ENCODE results near the gene EIF4EBP3. TPM values are rescaled to one million over a fixed set of nuclear protein-coding genes. Genes with fewer than 3 reads are reported as not detected.

Gene EIF4EBP3
- total RNA-seq, 1 experiment from 2014 or later, result 7.7 TPM

- no peak for TF ChIP-seq CTCF (conservative IDR thresholded peaks at IDR 0.05)
- no peaks in the 10 kb centered on the region for H3K4me1 ChIP-seq (ENCODE audit: insufficient read depth, low read length)
- H2BK120ac ChIP-seq (ENCODE audit: low read depth, low read length, poor library complexity, severe bottlenecking), result no peak overlapping the region
- H4K5ac ChIP-seq (ENCODE audit: insufficient read length, low read depth, low read length), result no peak overlapping the region
- H3K27me3 ChIP-seq (ENCODE audit: insufficient read depth, low read length), result no peaks in the 10 kb centered on the region
- H2AK5ac ChIP-seq (ENCODE audit: insufficient read length, low read length), result no peak overlapping the region
- H3K4me2 ChIP-seq (ENCODE audit: insufficient read depth, insufficient read length, low read length), result no peak overlapping the region
- H4K8ac ChIP-seq (replicated peaks; ENCODE audit: insufficient read length, low read depth, low read length), result no peak overlapping the region
- H3K9ac ChIP-seq (ENCODE audit: extremely low read depth, insufficient read length, low read length), result no peak overlapping the region
- H3K79me2 ChIP-seq (ENCODE audit: insufficient read depth, low read length), result no peaks in the 10 kb centered on the region
- H3K79me1 ChIP-seq (ENCODE audit: insufficient read depth, low read depth, low read length, poor library complexity, severe bottlenecking), result no peaks in the 10 kb centered on the region
- Mint-ChIP-seq H3K4me3 (no peak overlapping the region), H3K27me3 (ENCODE audit: low read depth) (peaks cover 9% of the 10 kb centered on the region), H3K36me3 (ENCODE audit: insufficient read depth in 1 of 3, low read depth in 3 of 3) (no peaks in the 10 kb centered on the region), H3K9me3 (peaks cover 3 to 5% of the 10 kb centered on the region in 2 experiments; a peak in 2 of 5 replicates), H3K27ac (no peak overlapping the region), H3K4me1 (no peaks in the 10 kb centered on the region)
- no peak overlapping the region for H2BK12ac ChIP-seq (ENCODE audit: insufficient read length, low read depth, low read length)
- H3K23ac ChIP-seq (ENCODE audit: insufficient read length, low read depth, low read length), result no peak overlapping the region
- H3K18ac ChIP-seq (ENCODE audit: insufficient read length, low read depth, low read length), result no peak overlapping the region
- H4K91ac ChIP-seq (ENCODE audit: insufficient read length, low read depth, low read length), result no peak overlapping the region
- WGBS (ENCODE audit: extremely low coverage, insufficient read length, low lambda C conversion rate), result no CpG with 5 or more reads among the region's 2 CpGs
- no peak overlapping the region for H3K14ac ChIP-seq (ENCODE audit: insufficient read depth, low read length)
- no peaks in the 10 kb centered on the region for H3K9me3 ChIP-seq (ENCODE audit: control insufficient read depth, low read depth, low read length)
- H3K27ac ChIP-seq (ENCODE audit: insufficient read length, low read depth, low read length), result no peak overlapping the region
- no peak overlapping the region for H2AFZ ChIP-seq (ENCODE audit: low read length)
- H3K23me2 ChIP-seq (ENCODE audit: insufficient read length, low read depth, low read length, poor library complexity, severe bottlenecking), result no peaks in the 10 kb centered on the region
- no peak overlapping the region for H2BK5ac ChIP-seq (ENCODE audit: insufficient read length, low read length)
- no peak overlapping the region for H2BK15ac ChIP-seq (ENCODE audit: low read depth, low read length)
- H2BK20ac ChIP-seq (ENCODE audit: low read depth, low read length, poor library complexity, severe bottlenecking), result no peak overlapping the region
- no peak overlapping the region for H3T11ph ChIP-seq (ENCODE audit: low read length)
- H4K20me1 ChIP-seq (ENCODE audit: control insufficient read depth, insufficient read depth, insufficient read length), result no peaks in the 10 kb centered on the region
- H3K56ac ChIP-seq (ENCODE audit: insufficient read length, low read depth, low read length), result no peak overlapping the region
- no peak overlapping the region for H3K4ac ChIP-seq (ENCODE audit: low read depth, low read length)
- no peak for DNase-seq
Measured at GRCh38 chr5:140598836-140599235, 51.4 kb downstream of the EIF4EBP3 start.

Small RNA genes within 50 kb of the gene (microRNA-seq; reads per million reads assigned to microRNA genes)
- gene MIR6831 (ENCODE audit: borderline microRNAs expressed), result not detected

Other genes with a start within 250 kb of the EIF4EBP3 start
- gene PFDN1, start 244.6 kb upstream of the EIF4EBP3 start, total RNA-seq (2021), result 56.2 and 58.3 TPM in 2 replicates
- 2.4 and 2.5 TPM in 2 replicates for gene HBEGF, start 201.1 kb upstream of the EIF4EBP3 start, total RNA-seq (2021)
- gene SLC4A9, start 187.5 kb upstream of the EIF4EBP3 start, total RNA-seq (2021), result 0.07 TPM in 1 of 2 replicates, not detected in the other
- gene ANKHD1, start 145.8 kb upstream of the EIF4EBP3 start, total RNA-seq (2021), result 102 and 105 TPM in 2 replicates
- gene SRA1, start 9.8 kb downstream of the EIF4EBP3 start, total RNA-seq (2021), result 49.3 and 54.0 TPM in 2 replicates
- 23.8 and 23.9 TPM in 2 replicates for gene APBB3, start 16.9 kb downstream of the EIF4EBP3 start, total RNA-seq (2021)
- 92.0 and 92.3 TPM in 2 replicates for gene SLC35A4, start 17.2 kb downstream of the EIF4EBP3 start, total RNA-seq (2021)
- 0.13 TPM in 1 of 2 replicates, not detected in the other for gene CD14, start 85.5 kb downstream of the EIF4EBP3 start, total RNA-seq (2021)
- gene TMCO6, start 91.8 kb downstream of the EIF4EBP3 start, total RNA-seq (2021), result 37.3 and 39.3 TPM in 2 replicates
- 84.9 and 86.6 TPM in 2 replicates for gene NDUFA2, start 100.0 kb downstream of the EIF4EBP3 start, total RNA-seq (2021)
- gene IK, start 100.2 kb downstream of the EIF4EBP3 start, total RNA-seq (2021), result 75.2 and 79.3 TPM in 2 replicates
- 24.7 and 26.6 TPM in 2 replicates for gene WDR55, start 117.2 kb downstream of the EIF4EBP3 start, total RNA-seq (2021)
- 2.3 and 2.4 TPM in 2 replicates for gene DND1, start 125.9 kb downstream of the EIF4EBP3 start, total RNA-seq (2021)
- 70.2 and 76.3 TPM in 2 replicates for gene HARS1, start 143.7 kb downstream of the EIF4EBP3 start, total RNA-seq (2021)
- gene HARS2, start 143.8 kb downstream of the EIF4EBP3 start, total RNA-seq (2021), result 20.2 and 20.5 TPM in 2 replicates
- 61.0 and 61.8 TPM in 2 replicates for gene ZMAT2, start 152.8 kb downstream of the EIF4EBP3 start, total RNA-seq (2021)
- 0.44 and 0.61 TPM in 2 replicates for gene PCDHA1, start 238.5 kb downstream of the EIF4EBP3 start, total RNA-seq (2021)
- 0.18 and 0.20 TPM in 2 replicates for gene PCDHA2, start 247.2 kb downstream of the EIF4EBP3 start, total RNA-seq (2021)